HG02885 (cell line): ENCODE results near the gene TDP2.
"Not testable (repeated sequence)": the region's sequence is repeated elsewhere in the genome, so short reads cannot be mapped to it uniquely, and the experiment has no call there.

Experiments
- ATAC-seq: cut with Tn5 transposase; IDR thresholded peaks from one replicate; pipeline ENCODE4 v1.9.1; 2021; ENCODE audit warnings: mild to moderate bottlenecking; ENCODE audit not compliant: unreplicated experiment, poor library complexity

Gene TDP2

GRCh38 chr6:24655215-24655614 lies 11.5 kb downstream of the TDP2 start:
- ATAC-seq = no peak

- no peak for ATAC-seq
Observed at GRCh38 chr6:24650365-24650764, 16.3 kb downstream of the TDP2 start.

- no peak for ATAC-seq
Observed at GRCh38 chr6:24649691-24650090, 17.0 kb downstream of the TDP2 start.

- no peak for ATAC-seq
Observed at GRCh38 chr6:24648276-24648675, 18.4 kb downstream of the TDP2 start.

GRCh38 chr6:24646771-24647170 lies 19.9 kb downstream of the TDP2 start:
- no peak for ATAC-seq

- no peak for ATAC-seq
Observed at GRCh38 chr6:24644377-24644776, 22.3 kb downstream of the TDP2 start.

GRCh38 chr6:24643920-24644319 lies 22.8 kb downstream of the TDP2 start:
- ATAC-seq = no peak

- ATAC-seq = no peak
Observed at GRCh38 chr6:24642061-24642460, 24.6 kb downstream of the TDP2 start.

GRCh38 chr6:24640631-24641030 lies 26.1 kb downstream of the TDP2 start:
- ATAC-seq = not testable (repeated sequence)

GRCh38 chr6:24640166-24640565 lies 26.5 kb downstream of the TDP2 start:
- ATAC-seq = no peak

GRCh38 chr6:24636681-24637080 lies 30.0 kb downstream of the TDP2 start:
- no peak for ATAC-seq

- ATAC-seq = no peak
Observed at GRCh38 chr6:24632573-24632972, 34.1 kb downstream of the TDP2 start.

- ATAC-seq = no peak
Observed at GRCh38 chr6:24631671-24632070, 35.0 kb downstream of the TDP2 start.

GRCh38 chr6:24630856-24631505 lies 35.7 kb downstream of the TDP2 start:
- ATAC-seq = no peak

GRCh38 chr6:24621626-24622289 lies 44.9 kb downstream of the TDP2 start:
- no peak for ATAC-seq

- no peak for ATAC-seq
Observed at GRCh38 chr6:24620637-24621036, 46.1 kb downstream of the TDP2 start.

- ATAC-seq = no peak
Observed at GRCh38 chr6:24619661-24620060, 47.0 kb downstream of the TDP2 start.

GRCh38 chr6:24614648-24615047 lies 52.1 kb downstream of the TDP2 start:
- ATAC-seq = no peak

- ATAC-seq = no peak
Observed at GRCh38 chr6:24614043-24614420, 52.7 kb downstream of the TDP2 start.

GRCh38 chr6:24613361-24614042 lies 53.2 kb downstream of the TDP2 start:
- ATAC-seq = no peak

- ATAC-seq = no peak
Observed at GRCh38 chr6:24610672-24611071, 56.0 kb downstream of the TDP2 start.
